Measurements from ENCODE around the gene NELL1. TPM values are rescaled to one million over a fixed set of nuclear protein-coding genes. Genes with fewer than 3 reads are reported as not detected.

Gene NELL1
- total RNA-seq, 2 donors from 2014 or later, result 0.09 to 0.11 TPM

GRCh38 chr11:20627701-20628100 lies 41.7 kb upstream of the NELL1 start:
- Mint-ChIP-seq H3K27me3 (ENCODE audit: insufficient read depth) (peaks cover 52% of the 10 kb centered on the region), H3K9me3 (no peaks in the 10 kb centered on the region)
- no peak overlapping the region for H3K27ac ChIP-seq (ENCODE audit: low read depth, low read length)

GRCh38 chr11:20631519-20632168 lies 37.7 kb upstream of the NELL1 start:
- WGBS, 2 experiments (ENCODE audit: insufficient coverage in 1 of 2, insufficient read length in 1 of 2), result 65 to 83% methylated on average over 2 to 5 of the region's 5 CpGs

More at GRCh38 chr11:20627701-20628100, 41.7 kb upstream of the NELL1 start:
- DNase-seq, result no peak
- H3K4me3 Mint-ChIP-seq, result no peak overlapping the region
- H3K4me1 Mint-ChIP-seq, result peaks cover 16% of the 10 kb centered on the region
- H3K9ac ChIP-seq (ENCODE audit: extremely low read depth, low read length, poor library complexity, severe bottlenecking), result no peak overlapping the region
- H3K9me3 ChIP-seq (ENCODE audit: control insufficient read depth, low read length), result peaks cover 4% of the 10 kb centered on the region
- H3K4me1 ChIP-seq (ENCODE audit: control insufficient read depth, insufficient read depth, low read length), result peaks cover 4% of the 10 kb centered on the region
- H3K36me3 ChIP-seq (ENCODE audit: control insufficient read depth, insufficient read depth, low read length), result no peaks in the 10 kb centered on the region
- no peak overlapping the region for H3K4me3 ChIP-seq (ENCODE audit: low read length)
- H3K27me3 ChIP-seq (ENCODE audit: control insufficient read depth, insufficient read depth, low read length, poor library complexity, severe bottlenecking), result peaks cover 5% of the 10 kb centered on the region
- H3K36me3 Mint-ChIP-seq (ENCODE audit: low read depth), result no peaks in the 10 kb centered on the region
- WGBS, 2 experiments (ENCODE audit: insufficient coverage in 1 of 2, insufficient read length in 1 of 2), result 85 to 92% methylated on average over 2 to 3 of the region's 3 CpGs
- H3K27ac Mint-ChIP-seq, result no peak overlapping the region
- TF ChIP-seq CTCF (conservative IDR thresholded peaks at IDR 0.05), result no peak

GRCh38 chr11:20632169-20632532 lies 37.2 kb upstream of the NELL1 start:
- no peaks in the 10 kb centered on the region for H3K9me3 Mint-ChIP-seq
- H3K4me3 ChIP-seq (ENCODE audit: low read length), result no peak overlapping the region
- H3K27me3 Mint-ChIP-seq (ENCODE audit: insufficient read depth), result peaks cover 49% of the 10 kb centered on the region
- H3K36me3 Mint-ChIP-seq (ENCODE audit: low read depth), result no peaks in the 10 kb centered on the region
- no peak overlapping the region for H3K9ac ChIP-seq (ENCODE audit: extremely low read depth, low read length, poor library complexity, severe bottlenecking)
- WGBS, 2 experiments (ENCODE audit: insufficient coverage in 1 of 2, insufficient read length in 1 of 2), result 83 to 88% methylated on average over 1 of the region's 1 CpG
- H3K36me3 ChIP-seq (ENCODE audit: control insufficient read depth, insufficient read depth, low read length), result no peaks in the 10 kb centered on the region
- H3K4me3 Mint-ChIP-seq, result no peak overlapping the region
- no peak for TF ChIP-seq CTCF (conservative IDR thresholded peaks at IDR 0.05)
- peaks cover 13% of the 10 kb centered on the region for H3K27me3 ChIP-seq (ENCODE audit: control insufficient read depth, insufficient read depth, low read length, poor library complexity, severe bottlenecking)
- H3K4me1 Mint-ChIP-seq, result peaks cover 30% of the 10 kb centered on the region
- H3K27ac ChIP-seq (ENCODE audit: low read depth, low read length), result no peak overlapping the region
- no peak overlapping the region for H3K27ac Mint-ChIP-seq
- no peak for DNase-seq
- H3K4me1 ChIP-seq (ENCODE audit: control insufficient read depth, insufficient read depth, low read length), result peaks cover 8% of the 10 kb centered on the region
- H3K9me3 ChIP-seq (ENCODE audit: control insufficient read depth, low read length), result peaks cover 4% of the 10 kb centered on the region

More at GRCh38 chr11:20631519-20632168, 37.7 kb upstream of the NELL1 start:
- peaks cover 47% of the 10 kb centered on the region for H3K27me3 Mint-ChIP-seq (ENCODE audit: insufficient read depth)
- peaks cover 30% of the 10 kb centered on the region for H3K4me1 Mint-ChIP-seq
- peaks cover 4% of the 10 kb centered on the region for H3K9me3 ChIP-seq (ENCODE audit: control insufficient read depth, low read length)
- H3K27ac Mint-ChIP-seq, result no peak overlapping the region
- H3K27me3 ChIP-seq (ENCODE audit: control insufficient read depth, insufficient read depth, low read length, poor library complexity, severe bottlenecking), result peaks cover 12% of the 10 kb centered on the region
- no peaks in the 10 kb centered on the region for H3K36me3 ChIP-seq (ENCODE audit: control insufficient read depth, insufficient read depth, low read length)
- no peak for TF ChIP-seq CTCF (conservative IDR thresholded peaks at IDR 0.05)
- no peak overlapping the region for H3K9ac ChIP-seq (ENCODE audit: extremely low read depth, low read length, poor library complexity, severe bottlenecking)
- H3K4me3 Mint-ChIP-seq, result no peak overlapping the region
- no peak for DNase-seq
- H3K4me1 ChIP-seq (ENCODE audit: control insufficient read depth, insufficient read depth, low read length), result peaks cover 8% of the 10 kb centered on the region
- no peak overlapping the region for H3K4me3 ChIP-seq (ENCODE audit: low read length)
- no peak overlapping the region for H3K27ac ChIP-seq (ENCODE audit: low read depth, low read length)
- no peaks in the 10 kb centered on the region for H3K9me3 Mint-ChIP-seq
- H3K36me3 Mint-ChIP-seq (ENCODE audit: low read depth), result no peaks in the 10 kb centered on the region
